Hematopoietic multipotent progenitor cell (in vitro differentiated cells): ENCODE data around the gene DGKG. TPM values are rescaled to one million over a fixed set of nuclear protein-coding genes. Genes with fewer than 3 reads are reported as not detected.
A peak's percentile ranks its signal among the peaks of the same experiment; 100 is the strongest.

Experiments
- DNase-seq, 3 donors: peaks; one replicate each; pipeline ENCODE4 v3.0.0-alpha.2; 2011 to 2015; ENCODE audit warnings: low read depth in 2 of 3, low spot score in 2 of 3
- total RNA-seq: library from RNA; depleted of rRNA; stranded (reverse); fragments of >200 nt; gene quantifications from one replicate; pipeline ENCODE4 v1.2.3, GENCODE V29; 2012

Gene DGKG
- 6.2 TPM for total RNA-seq

- DNase-seq = peak in 2 of 3 donors; percentile 42 to 65
Observed at GRCh38 chr3:186361762-186362536, at the start of gene DGKG. Gene DGKG (minus strand): TSS chr3:186362234. CDS start chr3:186320459, 41,775 bp downstream.

- no peak for DNase-seq
Observed at GRCh38 chr3:186411089-186411488, 49.1 kb upstream of the DGKG start.

- DNase-seq = no peak
Observed at GRCh38 chr3:186406669-186407635, 44.9 kb upstream of the DGKG start.

- no peak for DNase-seq
Observed at GRCh38 chr3:186401556-186401955, 39.5 kb upstream of the DGKG start.

GRCh38 chr3:186400662-186401061, 38.6 kb upstream of the DGKG start:
- no peak for DNase-seq

GRCh38 chr3:186400026-186400425, 38.0 kb upstream of the DGKG start:
- DNase-seq = no peak

GRCh38 chr3:186394566-186395217, 32.7 kb upstream of the DGKG start:
- no peak for DNase-seq

GRCh38 chr3:186386883-186387560, 25.0 kb upstream of the DGKG start:
- DNase-seq = no peak

- no peak for DNase-seq
Observed at GRCh38 chr3:186385856-186386602, 24.0 kb upstream of the DGKG start.

- DNase-seq = no peak
Observed at GRCh38 chr3:186383026-186383993, 21.3 kb upstream of the DGKG start.

- no peak for DNase-seq
Observed at GRCh38 chr3:186382217-186382885, 20.3 kb upstream of the DGKG start.

- DNase-seq = no peak
Observed at GRCh38 chr3:186381424-186382216, 19.6 kb upstream of the DGKG start.

- no peak for DNase-seq
Observed at GRCh38 chr3:186380622-186381380, 18.8 kb upstream of the DGKG start.

- DNase-seq = no peak
Observed at GRCh38 chr3:186375443-186375842, 13.4 kb upstream of the DGKG start.

GRCh38 chr3:186374376-186374775, 12.3 kb upstream of the DGKG start:
- DNase-seq = peak in 1 of 3 donors; percentile 9

GRCh38 chr3:186369217-186369616, 7.2 kb upstream of the DGKG start:
- no peak for DNase-seq

GRCh38 chr3:186368717-186369116, 6.7 kb upstream of the DGKG start:
- DNase-seq = no peak
